ENCODE measurements around the gene TMEM202.
"Not testable (repeated sequence)": the region's sequence is repeated elsewhere in the genome, so short reads cannot be mapped to it uniquely, and the experiment has no call there.

TMEM202 gene

DNA sequence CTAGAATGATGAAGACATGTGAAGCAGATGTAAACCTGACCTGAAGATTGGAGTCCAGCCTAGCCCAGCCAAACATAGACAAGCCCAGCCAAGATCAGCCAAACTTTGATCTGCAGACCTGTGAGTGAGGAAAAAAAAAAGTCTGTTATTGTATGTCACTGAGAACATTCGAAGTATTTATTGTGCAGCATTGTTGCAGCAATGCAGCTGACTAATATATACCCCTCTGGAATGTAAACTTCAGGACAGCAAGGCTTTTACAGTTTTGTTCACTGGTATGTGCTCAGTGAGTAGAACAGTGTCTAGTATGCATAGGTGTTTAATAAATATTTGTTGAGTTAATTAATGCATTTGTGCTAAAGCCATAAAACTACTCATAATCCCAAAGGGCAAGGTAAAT lies 23.4 kb downstream of the TMEM202 start:
- H3K27ac ChIP-seq: no peak overlapping the region
- TF ChIP-seq CTCF (conservative IDR thresholded peaks at IDR 0.05): no peak

DNA sequence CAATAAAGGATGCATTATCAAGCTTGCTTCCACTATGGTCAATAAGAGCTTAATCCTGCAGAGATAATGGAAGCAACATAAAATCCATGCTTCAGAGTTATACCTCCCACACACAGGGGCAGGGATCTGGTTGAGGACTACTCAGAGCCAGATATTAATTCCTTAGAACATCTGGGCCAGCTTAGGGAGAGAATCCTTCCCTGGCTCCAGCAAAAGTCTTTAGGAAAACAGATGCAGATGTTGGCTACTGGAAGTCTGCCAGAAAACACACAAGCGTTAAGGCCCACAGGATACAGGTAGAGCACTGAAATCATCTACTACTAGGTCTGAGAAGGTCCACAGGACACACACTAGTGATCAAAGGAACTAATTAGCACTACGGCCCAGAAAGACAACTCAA lies 25.2 kb downstream of the TMEM202 start:
- no peak for TF ChIP-seq CTCF (conservative IDR thresholded peaks at IDR 0.05)
- no peak overlapping the region for H3K27ac ChIP-seq

- no peak overlapping the region for H3K27ac ChIP-seq
- no peak for TF ChIP-seq CTCF (conservative IDR thresholded peaks at IDR 0.05)
Measured at GRCh38 chr15:72426753-72427152, 28.6 kb downstream of the TMEM202 start.

- no peak overlapping the region for H3K27ac ChIP-seq
- TF ChIP-seq CTCF (conservative IDR thresholded peaks at IDR 0.05): no peak
Measured at GRCh38 chr15:72437650-72438316, 39.7 kb downstream of the TMEM202 start.

DNA sequence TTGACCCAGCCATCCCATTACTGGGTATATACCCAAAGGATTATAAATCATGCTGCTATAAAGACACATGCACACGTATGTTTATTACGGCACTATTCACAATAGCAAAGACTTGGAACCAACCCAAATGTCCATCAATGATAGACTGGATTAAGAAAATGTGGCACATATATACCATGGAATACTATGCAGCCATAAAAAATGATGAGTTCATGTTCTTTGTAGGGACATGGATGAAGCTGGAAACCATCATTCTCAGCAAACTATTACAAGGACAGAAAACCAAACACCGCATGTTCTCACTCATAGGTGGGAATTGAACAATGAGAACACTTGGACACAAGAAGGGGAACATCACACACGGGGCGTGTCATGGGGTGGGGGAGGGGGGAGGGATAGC lies 44.7 kb downstream of the TMEM202 start:
- H3K27ac ChIP-seq: not testable (repeated sequence)

GRCh38 chr15:72445426-72445825 lies 47.3 kb downstream of the TMEM202 start:
- no peak for TF ChIP-seq CTCF (conservative IDR thresholded peaks at IDR 0.05)

DNA sequence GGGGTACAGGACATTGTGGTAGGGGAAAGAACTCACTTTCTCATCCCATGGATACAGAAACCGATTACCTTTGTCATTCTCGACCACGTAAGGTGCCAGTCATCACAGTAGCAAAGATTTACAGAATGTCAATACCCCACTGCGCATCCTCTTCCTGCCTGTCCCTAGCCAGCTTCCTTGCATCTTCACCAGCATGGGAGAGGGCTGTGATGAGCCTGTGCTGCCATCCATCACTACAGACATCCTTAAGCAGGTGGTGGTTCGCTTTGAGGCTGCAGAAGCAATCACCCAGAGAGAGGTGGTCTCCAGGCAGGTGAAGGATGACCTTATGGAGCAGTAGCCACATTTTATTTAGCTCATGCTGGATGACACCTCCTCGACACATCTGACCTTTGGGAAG lies 52.7 kb downstream of the TMEM202 start:
- TF ChIP-seq CTCF (conservative IDR thresholded peaks at IDR 0.05): no peak
- no peak overlapping the region for H3K27ac ChIP-seq

More at GRCh38 chr15:72445426-72445825, 47.3 kb downstream of the TMEM202 start:
- no peak overlapping the region for H3K27ac ChIP-seq

- no peak for TF ChIP-seq CTCF (conservative IDR thresholded peaks at IDR 0.05)
- no peak overlapping the region for H3K27ac ChIP-seq
Measured at GRCh38 chr15:72451224-72451623, 53.1 kb downstream of the TMEM202 start.

All from VCaP (cell line).